ENCODE results near the gene ZNF608. TPM values are rescaled to one million over a fixed set of nuclear protein-coding genes. Genes with fewer than 3 reads are reported as not detected.

Gene ZNF608
- total and polyA plus RNA-seq, 2 experiments from 2014 or later = 20.5 to 42.4 TPM

- Histone ChIP-seq H2AFZ (no peak overlapping the region), H3K36me3 (ENCODE audit: insufficient read depth) (no peaks in the 10 kb centered on the region), H3K27ac (ENCODE audit: low read depth) (no peak overlapping the region), H3K27me3 (ENCODE audit: insufficient read depth) (no peaks in the 10 kb centered on the region), H3K4me3 (no peak overlapping the region), H3K4me2 (no peak overlapping the region), H3K9me2 (ENCODE audit: insufficient read depth) (no peaks in the 10 kb centered on the region), H3F3A (replicated peaks; ENCODE audit: low read depth) (no peaks in the 10 kb centered on the region), H3K79me2 (replicated peaks; ENCODE audit: insufficient read depth) (peaks cover 99% of the 10 kb centered on the region), H4K20me1 (replicated peaks; ENCODE audit: insufficient read depth) (peaks cover 5% of the 10 kb centered on the region), H3K4me1 (ENCODE audit: insufficient read depth) (peaks cover 87% of the 10 kb centered on the region)
- TF ChIP-seq NANOG (IDR thresholded peaks at IDR 0.05; ENCODE audit: borderline replicate concordance) (no peak), STAT1 (IDR thresholded peaks at IDR 0.05; ENCODE audit: unreplicated experiment) (no peak)
- no peaks in the 10 kb centered on the region for H3K9me3 Mint-ChIP-seq
- H3K36me3 Mint-ChIP-seq (ENCODE audit: low read depth) = peaks cover 4% of the 10 kb centered on the region; the same call in 2 of the 3 replicates
- no peak for DNase-seq (ENCODE audit: low spot score)
- ATAC-seq = no peak
- no peak overlapping the region for H3K27ac Mint-ChIP-seq
- H3K27me3 Mint-ChIP-seq (ENCODE audit: insufficient read depth, low read depth, poor library complexity) = peaks cover 5% of the 10 kb centered on the region
- no peak overlapping the region for H3K4me3 Mint-ChIP-seq
- peaks cover 96% of the 10 kb centered on the region for H3K4me1 Mint-ChIP-seq
Measured at GRCh38 chr5:124703995-124704394, 42.4 kb downstream of the ZNF608 start.

DNA sequence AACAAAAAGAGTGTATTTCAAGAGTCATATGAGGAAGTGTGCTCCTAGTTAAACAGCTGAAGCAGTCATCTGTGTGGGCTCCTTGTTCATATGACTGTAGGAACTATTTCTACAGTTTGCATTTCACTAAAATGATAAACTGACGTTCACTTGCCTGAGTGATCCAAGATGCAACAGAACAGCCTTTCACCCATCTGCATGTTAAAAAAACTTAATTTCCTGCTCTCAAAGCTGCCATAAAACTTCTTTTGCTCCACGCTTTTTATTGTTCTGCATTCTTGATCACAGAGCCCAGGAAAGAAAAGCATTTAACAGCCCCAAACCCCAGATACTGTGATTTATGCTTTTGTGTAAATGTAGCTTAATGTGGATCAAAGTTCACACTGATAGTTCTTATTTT is 43.9 kb downstream of the ZNF608 start:
- ATAC-seq = no peak
- no peak overlapping the region for H2AFZ ChIP-seq
- H3K27me3 Mint-ChIP-seq (ENCODE audit: insufficient read depth, low read depth, poor library complexity) = peaks cover 5% of the 10 kb centered on the region
- peak overlapping the region; percentile 82 for H3K27ac Mint-ChIP-seq
- no peak overlapping the region for H3K4me3 ChIP-seq
- no peaks in the 10 kb centered on the region for H3K9me2 ChIP-seq (ENCODE audit: insufficient read depth)
- H3K36me3 ChIP-seq (ENCODE audit: insufficient read depth) = no peaks in the 10 kb centered on the region
- no peaks in the 10 kb centered on the region for H3K9me3 Mint-ChIP-seq
- no peaks in the 10 kb centered on the region for H3F3A ChIP-seq (replicated peaks; ENCODE audit: low read depth)
- peak overlapping the region; percentile 24 for H3K27ac ChIP-seq (ENCODE audit: low read depth)
- H3K79me2 ChIP-seq (replicated peaks; ENCODE audit: insufficient read depth) = peaks cover 98% of the 10 kb centered on the region
- no peaks in the 10 kb centered on the region; the same call in 1 of the 2 replicates for H4K20me1 ChIP-seq (replicated peaks; ENCODE audit: insufficient read depth)
- TF ChIP-seq JUNB (IDR thresholded peaks at IDR 0.05; ENCODE audit: unreplicated experiment) (no peak), ZNF331 (CRISPR knock-in tag; IDR thresholded peaks at IDR 0.05; ENCODE audit: low read depth) (no peak), REST (IDR thresholded peaks at IDR 0.05; ENCODE audit: unreplicated experiment) (no peak), ETS1 (IDR thresholded peaks at IDR 0.05) (no peak)
- no peaks in the 10 kb centered on the region for H3K27me3 ChIP-seq (ENCODE audit: insufficient read depth)
- H3K36me3 Mint-ChIP-seq (ENCODE audit: low read depth) = peaks cover 4% of the 10 kb centered on the region; the same call in 2 of the 3 replicates
- peaks cover 97% of the 10 kb centered on the region for H3K4me1 Mint-ChIP-seq
- no peak overlapping the region; the same call in 2 of the 3 replicates for H3K4me3 Mint-ChIP-seq
- no peak for DNase-seq (ENCODE audit: low spot score)
- peak overlapping the region; percentile 37 for H3K4me2 ChIP-seq
- H3K4me1 ChIP-seq (ENCODE audit: insufficient read depth) = peaks cover 86% of the 10 kb centered on the region

Data from GM23338 (cell line).